Renal pelvis (tissue), 4 donors: ENCODE measurements around the gene GLIS1. TPM values are rescaled to one million over a fixed set of nuclear protein-coding genes. Genes with fewer than 3 reads are reported as not detected.

ENCODE experiments used
- DNase-seq: peaks from one replicate; pipeline ENCODE4 v3.0.0-alpha.2; 2013
- polyA plus RNA-seq, 3 donors: library from polyadenylated mRNA; unstranded; fragments of 120-200 nt; gene quantifications; one replicate each; pipeline ENCODE4 v1.2.1, GENCODE V29; 2013; ENCODE audit not compliant: insufficient read length in 3 of 3

Gene GLIS1
- polyA plus RNA-seq, 3 donors: 3.6 to 4.5 (median 3.9) TPM

- no peak for DNase-seq
These were observed 156.5 kb downstream of the GLIS1 start for GRCh38 chr1:53582211-53583020.

GRCh38 chr1:53581476-53581875 is 157.5 kb downstream of the GLIS1 start:
- no peak for DNase-seq

GRCh38 chr1:53580739-53581475 is 158.1 kb downstream of the GLIS1 start:
- no peak for DNase-seq

- DNase-seq: no peak
These were observed 159.0 kb downstream of the GLIS1 start for GRCh38 chr1:53580009-53580400.

GRCh38 chr1:53579221-53580008 is 159.5 kb downstream of the GLIS1 start:
- no peak for DNase-seq

GRCh38 chr1:53578358-53578757 is 160.6 kb downstream of the GLIS1 start:
- DNase-seq: no peak

- no peak for DNase-seq
These were observed 161.2 kb downstream of the GLIS1 start for GRCh38 chr1:53577761-53578100.

GRCh38 chr1:53576866-53577760 is 161.9 kb downstream of the GLIS1 start:
- DNase-seq: no peak

- peak; percentile 44 for DNase-seq
These were observed 162.6 kb downstream of the GLIS1 start for GRCh38 chr1:53576381-53576801.

- DNase-seq: no peak
These were observed 163.0 kb downstream of the GLIS1 start for GRCh38 chr1:53575955-53576320.

- DNase-seq: no peak
These were observed 163.6 kb downstream of the GLIS1 start for GRCh38 chr1:53575141-53575954.

GRCh38 chr1:53574621-53575020 is 164.3 kb downstream of the GLIS1 start:
- DNase-seq: no peak

- no peak for DNase-seq
These were observed 165.0 kb downstream of the GLIS1 start for GRCh38 chr1:53573931-53574330.

- DNase-seq: no peak
These were observed 165.4 kb downstream of the GLIS1 start for GRCh38 chr1:53573522-53573921.

- peak; percentile 21 for DNase-seq
These were observed 166.2 kb downstream of the GLIS1 start for GRCh38 chr1:53572815-53573173.

- DNase-seq: peak; percentile 77
These were observed 166.7 kb downstream of the GLIS1 start for GRCh38 chr1:53572065-53572814.

- DNase-seq: no peak
These were observed 170.4 kb downstream of the GLIS1 start for GRCh38 chr1:53568540-53568939.

- DNase-seq: no peak
These were observed 171.1 kb downstream of the GLIS1 start for GRCh38 chr1:53567851-53568250.

GRCh38 chr1:53567450-53567849 is 171.5 kb downstream of the GLIS1 start:
- DNase-seq: no peak

- no peak for DNase-seq
These were observed 175.4 kb downstream of the GLIS1 start for GRCh38 chr1:53563611-53564010.
